Measurements from ENCODE around the gene CD109.
A peak's percentile ranks its signal among the peaks of the same experiment; 100 is the strongest.
"Not testable (repeated sequence)": the region's sequence is repeated elsewhere in the genome, so short reads cannot be mapped to it uniquely, and the experiment has no call there.

Gene CD109

DNA sequence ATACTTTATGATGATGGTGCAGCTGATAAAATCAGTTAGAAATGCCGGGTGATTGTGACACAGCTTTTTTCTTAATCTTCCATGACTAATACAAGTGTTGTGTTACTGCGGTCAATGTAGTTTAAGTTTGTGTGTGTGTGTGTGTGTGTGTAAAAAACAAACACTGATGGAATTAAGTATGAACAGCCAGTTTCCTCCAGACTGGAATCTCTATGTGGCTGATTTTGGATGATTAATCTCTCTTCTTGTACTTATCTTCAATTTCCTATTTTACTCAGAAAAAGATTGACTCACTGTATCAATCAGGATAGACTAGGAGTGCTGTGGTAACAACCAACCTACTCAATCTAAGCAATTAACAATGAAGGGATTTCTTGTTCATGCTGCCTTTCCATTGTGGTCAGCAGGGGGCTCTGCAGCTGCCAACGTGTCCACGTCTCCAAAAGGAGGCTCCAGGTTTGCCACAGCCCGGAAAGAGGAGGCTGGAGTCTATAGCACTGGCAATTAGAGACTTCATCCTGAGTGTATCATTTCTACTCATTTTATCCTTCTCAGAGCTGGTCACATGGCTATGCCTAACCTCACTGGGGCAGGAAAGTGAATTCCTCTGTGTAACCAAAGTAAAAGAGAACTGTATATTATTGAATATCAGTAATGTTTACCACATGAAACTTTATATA is 107.7 kb downstream of the CD109 start:
- TF ChIP-seq ZFX (IDR thresholded peaks at IDR 0.05; ENCODE audit: borderline replicate concordance) = no peak
- TF ChIP-seq, protein P1, sequence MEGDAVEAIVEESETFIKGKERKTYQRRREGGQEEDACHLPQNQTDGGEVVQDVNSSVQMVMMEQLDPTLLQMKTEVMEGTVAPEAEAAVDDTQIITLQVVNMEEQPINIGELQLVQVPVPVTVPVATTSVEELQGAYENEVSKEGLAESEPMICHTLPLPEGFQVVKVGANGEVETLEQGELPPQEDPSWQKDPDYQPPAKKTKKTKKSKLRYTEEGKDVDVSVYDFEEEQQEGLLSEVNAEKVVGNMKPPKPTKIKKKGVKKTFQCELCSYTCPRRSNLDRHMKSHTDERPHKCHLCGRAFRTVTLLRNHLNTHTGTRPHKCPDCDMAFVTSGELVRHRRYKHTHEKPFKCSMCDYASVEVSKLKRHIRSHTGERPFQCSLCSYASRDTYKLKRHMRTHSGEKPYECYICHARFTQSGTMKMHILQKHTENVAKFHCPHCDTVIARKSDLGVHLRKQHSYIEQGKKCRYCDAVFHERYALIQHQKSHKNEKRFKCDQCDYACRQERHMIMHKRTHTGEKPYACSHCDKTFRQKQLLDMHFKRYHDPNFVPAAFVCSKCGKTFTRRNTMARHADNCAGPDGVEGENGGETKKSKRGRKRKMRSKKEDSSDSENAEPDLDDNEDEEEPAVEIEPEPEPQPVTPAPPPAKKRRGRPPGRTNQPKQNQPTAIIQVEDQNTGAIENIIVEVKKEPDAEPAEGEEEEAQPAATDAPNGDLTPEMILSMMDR (IDR thresholded peaks at IDR 0.05) = peak; percentile 85
- H3K27ac ChIP-seq = no peak overlapping the region

DNA sequence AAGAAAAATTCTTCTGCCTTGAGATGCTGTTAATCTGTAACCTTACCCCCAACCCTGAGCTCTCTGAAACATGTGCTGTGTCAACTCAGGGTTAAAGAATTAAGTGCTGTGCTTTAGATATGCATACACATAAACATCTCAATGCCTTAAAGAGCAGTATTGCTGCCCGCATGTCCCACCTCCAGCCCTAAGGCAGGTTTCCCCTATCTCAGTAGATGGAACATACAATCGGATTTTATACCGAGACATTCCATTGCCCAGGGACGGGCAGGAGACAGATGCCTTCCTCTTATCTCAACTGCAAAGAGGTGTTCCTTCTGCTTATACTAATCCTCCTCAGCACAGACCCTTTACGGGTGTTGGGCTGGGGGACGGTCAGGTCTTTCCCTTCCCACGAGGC is 109.2 kb downstream of the CD109 start:
- not testable (repeated sequence) for H3K27ac ChIP-seq

DNA sequence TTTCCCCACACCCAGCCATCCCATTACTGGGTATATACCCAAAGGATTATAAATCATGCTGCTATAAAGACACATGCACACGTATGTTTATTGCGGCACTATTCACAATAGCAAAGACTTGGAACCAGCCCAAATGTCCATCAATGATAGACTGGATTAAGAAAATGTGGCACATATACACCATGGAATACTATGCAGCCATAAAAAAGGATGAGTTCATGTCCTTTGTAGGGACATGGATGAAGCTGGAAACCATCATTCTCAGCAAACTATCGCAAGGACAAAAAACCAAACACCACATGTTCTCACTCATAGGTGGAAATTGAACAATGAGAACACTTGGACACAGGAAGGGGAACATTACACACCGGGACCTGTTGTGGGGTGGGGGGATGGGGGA is 110.0 kb downstream of the CD109 start:
- not testable (repeated sequence) for H3K27ac ChIP-seq

DNA sequence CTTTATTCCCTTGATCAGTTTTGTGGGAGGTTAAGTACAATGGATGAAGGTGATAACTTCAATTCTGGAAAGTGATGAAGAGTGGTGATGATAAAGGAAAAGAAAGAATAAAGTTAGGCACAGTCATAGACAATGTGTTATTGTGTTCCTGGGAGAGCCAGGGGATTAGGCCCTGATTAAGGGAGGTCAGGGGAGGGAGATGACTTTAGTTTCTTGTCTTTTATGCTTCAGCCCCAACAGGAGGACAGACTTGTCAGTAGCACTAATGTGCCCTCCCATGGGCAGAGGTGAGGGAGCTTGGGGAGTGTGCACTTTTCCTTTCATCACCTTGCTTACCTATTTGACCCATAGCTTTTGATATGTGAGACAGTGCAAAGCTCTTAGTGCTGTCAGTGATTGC is 115.7 kb downstream of the CD109 start:
- no peak overlapping the region for H3K27ac ChIP-seq
- TF ChIP-seq, protein P1 (IDR thresholded peaks at IDR 0.05) = no peak
- no peak for TF ChIP-seq ZFX (IDR thresholded peaks at IDR 0.05; ENCODE audit: borderline replicate concordance)

DNA sequence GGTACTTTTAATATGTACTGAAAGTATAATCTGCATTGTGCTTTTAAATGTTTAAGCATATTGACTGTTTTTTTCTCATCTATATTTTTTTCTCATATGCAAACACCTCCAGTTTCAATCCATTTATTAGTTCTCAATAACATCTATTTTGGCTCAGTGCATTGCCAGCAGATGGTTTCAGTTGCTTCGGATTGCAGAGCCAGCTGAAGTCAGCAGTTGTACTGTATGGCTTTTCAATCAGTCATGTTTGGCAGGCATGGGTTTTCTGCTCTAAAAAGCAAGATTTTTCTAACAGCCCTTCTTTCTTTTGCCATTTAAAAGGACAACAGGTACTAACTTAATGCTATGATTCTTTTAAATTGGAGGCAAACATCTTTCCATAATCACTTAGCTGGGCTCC is 121.2 kb downstream of the CD109 start:
- TF ChIP-seq, protein P1 (IDR thresholded peaks at IDR 0.05) = no peak
- no peak for TF ChIP-seq ZFX (IDR thresholded peaks at IDR 0.05; ENCODE audit: borderline replicate concordance)

DNA sequence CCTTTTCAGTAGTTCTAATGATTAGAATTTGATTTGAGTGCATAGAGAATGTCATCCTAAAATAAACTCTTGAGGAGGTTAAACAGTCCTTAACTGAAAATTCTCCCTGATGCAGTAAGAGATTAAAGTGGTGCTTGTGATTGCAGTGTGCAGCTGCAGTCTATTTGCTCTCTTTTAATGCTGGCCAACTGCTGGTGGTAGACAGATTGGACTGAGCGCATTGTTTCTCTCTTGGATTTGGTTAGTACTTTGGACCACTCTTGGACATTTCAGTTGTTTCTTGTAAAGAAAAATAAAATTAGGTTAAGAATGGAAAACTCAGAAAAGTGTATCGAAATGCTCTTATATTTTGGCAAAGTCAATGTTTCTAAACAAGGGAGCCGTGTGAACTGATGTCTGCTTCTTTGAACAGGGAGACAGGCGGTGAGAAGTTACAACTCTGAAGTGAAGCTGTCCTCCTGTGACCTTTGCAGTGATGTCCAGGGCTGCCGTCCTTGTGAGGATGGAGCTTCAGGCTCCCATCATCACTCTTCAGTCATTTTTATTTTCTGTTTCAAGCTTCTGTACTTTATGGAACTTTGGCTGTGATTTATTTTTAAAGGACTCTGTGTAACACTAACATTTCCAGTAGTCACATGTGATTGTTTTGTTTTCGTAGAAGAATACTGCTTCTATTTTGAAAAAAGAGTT is 127.2 kb downstream of the CD109 start:
- H3K27ac ChIP-seq = no peak overlapping the region
- TF ChIP-seq, protein P1 (IDR thresholded peaks at IDR 0.05) = no peak
- no peak for TF ChIP-seq ZFX (IDR thresholded peaks at IDR 0.05; ENCODE audit: borderline replicate concordance)

More for the DNA sequence above, 121.2 kb downstream of the CD109 start:
- no peak overlapping the region for H3K27ac ChIP-seq

DNA sequence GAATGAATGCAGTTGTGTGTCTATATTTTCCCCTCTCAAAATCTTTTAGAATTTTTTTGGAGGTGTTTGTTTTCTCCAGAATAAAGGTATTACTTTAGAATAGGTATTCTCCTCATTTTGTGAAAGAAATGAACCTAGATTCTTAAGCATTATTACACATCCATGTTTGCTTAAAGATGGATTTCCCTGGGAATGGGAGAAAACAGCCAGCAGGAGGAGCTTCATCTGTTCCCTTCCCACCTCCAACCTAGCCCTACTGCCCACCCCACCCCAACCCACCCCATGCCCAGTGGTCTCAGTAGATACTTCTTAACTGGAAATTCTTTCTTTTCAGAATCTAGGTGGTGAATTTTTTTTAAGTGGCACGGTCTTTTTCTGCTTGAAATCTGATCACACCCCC is 127.8 kb downstream of the CD109 start:
- H3K27ac ChIP-seq = no peak overlapping the region
- TF ChIP-seq, protein P1 (IDR thresholded peaks at IDR 0.05) = no peak
- TF ChIP-seq ZFX (IDR thresholded peaks at IDR 0.05; ENCODE audit: borderline replicate concordance) = no peak

DNA sequence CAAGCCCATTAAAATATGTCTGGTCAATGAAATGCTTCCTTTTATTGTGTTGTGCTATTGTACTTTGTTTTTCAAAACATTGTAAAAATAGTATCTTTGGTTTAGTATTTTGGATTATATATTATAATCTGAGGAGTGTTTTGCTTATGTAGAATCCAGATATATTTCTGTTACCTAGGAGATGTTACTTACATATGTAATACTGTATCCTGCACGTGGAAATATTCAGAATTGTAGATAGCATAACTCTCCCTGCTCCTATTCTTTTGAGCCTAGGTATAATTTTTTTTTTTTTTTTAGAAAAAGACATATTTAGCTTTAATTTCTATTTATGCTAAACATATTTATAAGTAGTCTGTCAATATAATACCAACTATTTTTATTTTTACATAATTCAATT is 130.6 kb downstream of the CD109 start:
- H3K27ac ChIP-seq = no peak overlapping the region

More for the DNA sequence above, 130.6 kb downstream of the CD109 start:
- no peak for TF ChIP-seq ZFX (IDR thresholded peaks at IDR 0.05; ENCODE audit: borderline replicate concordance)
- TF ChIP-seq, protein P1 (IDR thresholded peaks at IDR 0.05) = no peak

All from 22Rv1 (cell line).